SH-SY5Y (cell line): Measurements from ENCODE around the gene POU2F3.

ENCODE experiments used
- GATA2 ChIP-seq: IDR thresholded peaks from 2 replicates; pipeline ENCODE4 v1.6.1; 2011; ENCODE audit warnings: mild to moderate bottlenecking, low read depth, low read length
- GATA3 ChIP-seq: IDR thresholded peaks from 2 replicates; pipeline ENCODE4 v1.6.1; 2011; ENCODE audit warnings: low read depth, mild to moderate bottlenecking, low read length, moderate library complexity

DNA sequence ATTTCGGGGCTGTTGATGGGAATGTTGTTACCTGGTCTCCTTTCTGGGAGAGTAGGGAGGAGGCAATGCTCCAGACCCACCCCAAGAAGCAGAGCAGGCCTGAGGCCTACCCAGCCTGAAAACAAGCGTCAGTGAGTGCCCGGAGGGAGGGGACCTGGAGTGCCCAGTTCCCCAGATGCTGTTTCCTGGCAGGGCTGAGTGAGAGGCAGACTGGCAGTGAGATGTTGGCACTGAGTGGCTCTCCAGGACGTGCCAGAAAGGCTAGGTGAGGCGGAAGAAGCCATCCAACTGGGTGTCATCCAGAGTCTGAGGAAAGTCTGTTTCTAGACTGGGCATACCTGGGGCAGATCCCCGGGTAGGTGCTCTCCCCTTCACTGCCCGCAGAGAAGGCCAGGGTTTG, 1.3 kb downstream of the POU2F3 start:
- no peak for TF ChIP-seq GATA3
- no peak for TF ChIP-seq GATA2
